HG02938 (cell line): ENCODE data around the gene NCLN.
A peak's percentile ranks its signal among the peaks of the same experiment; 100 is the strongest.
"Not testable (repeated sequence)": the region's sequence is repeated elsewhere in the genome, so short reads cannot be mapped to it uniquely, and the experiment has no call there.

Experiments
- ATAC-seq: cut with Tn5 transposase; IDR thresholded peaks from one replicate; pipeline ENCODE4 v1.9.1; 2021; ENCODE audit warnings: mild to moderate bottlenecking, moderate library complexity; ENCODE audit not compliant: unreplicated experiment

Gene NCLN

DNA sequence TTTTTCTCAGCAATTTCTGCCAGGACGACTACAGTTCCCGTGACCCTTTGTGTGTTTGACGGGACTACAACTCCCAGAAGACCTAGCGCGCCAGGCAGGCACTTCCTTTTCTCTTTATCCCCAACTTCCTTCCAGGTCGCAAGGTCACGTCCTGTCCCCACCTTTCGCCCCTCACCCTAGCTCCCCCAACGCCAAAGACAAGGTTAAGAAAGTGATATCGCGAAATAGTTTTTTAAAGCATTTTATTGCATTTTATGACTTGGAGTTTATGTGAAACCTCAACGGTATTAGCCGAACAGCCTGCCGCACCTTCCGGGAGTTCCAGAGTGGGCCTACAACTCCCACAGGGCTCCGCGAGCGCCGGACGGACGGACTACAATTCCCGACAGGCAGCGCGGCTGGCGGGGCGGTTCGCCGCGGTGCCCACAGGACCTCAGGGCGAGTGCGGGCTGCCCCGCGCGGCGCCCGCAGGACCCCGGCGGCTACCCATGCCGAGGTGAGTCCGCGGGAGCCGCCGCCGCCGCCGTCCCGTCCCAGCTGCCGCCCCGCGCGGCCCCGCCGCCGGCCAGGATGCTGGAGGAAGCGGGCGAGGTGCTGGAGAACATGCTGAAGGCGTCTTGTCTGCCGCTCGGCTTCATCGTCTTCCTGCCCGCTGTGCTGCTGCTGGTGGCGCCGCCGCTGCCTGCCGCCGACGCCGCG is at the start of gene NCLN:
TSS of gene NCLN (plus strand) at position 470 of the 699 bp plus-strand sequence. CDS start at position 571, 101 bp downstream.
- peak; percentile 66 for ATAC-seq

GRCh38 chr19:3135961-3136683 is 49.6 kb upstream of the NCLN start, which contains the start of gene GNA15:
TSS of gene GNA15 (plus strand) at chr19:3136033. CDS start at chr19:3136451, 418 bp downstream.
- no peak for ATAC-seq

GRCh38 chr19:3136684-3137055 is 49.1 kb upstream of the NCLN start:
- no peak for ATAC-seq

DNA sequence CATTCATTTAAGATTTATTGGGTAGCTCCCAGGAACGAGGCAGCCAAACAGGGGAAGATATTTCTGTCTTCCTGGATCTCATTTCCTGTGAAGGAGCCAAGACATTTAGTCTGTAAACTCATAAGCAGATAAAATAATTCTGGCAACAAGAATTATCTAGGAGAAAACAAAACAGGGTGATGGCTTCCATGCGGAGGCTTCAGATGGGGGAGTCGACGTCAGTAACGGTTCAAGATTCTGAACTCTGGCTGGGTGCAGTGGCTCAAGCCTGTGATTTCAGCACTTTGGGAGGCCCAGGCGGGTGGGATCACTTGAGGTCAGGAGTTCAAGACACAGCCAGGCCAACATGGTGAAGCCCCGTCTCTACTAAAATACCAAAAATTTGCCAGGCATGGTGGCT is 48.6 kb upstream of the NCLN start:
- no peak for ATAC-seq

GRCh38 chr19:3138268-3138667 is 47.5 kb upstream of the NCLN start:
- no peak for ATAC-seq

GRCh38 chr19:3140667-3141038 is 45.1 kb upstream of the NCLN start:
- ATAC-seq = no peak

DNA sequence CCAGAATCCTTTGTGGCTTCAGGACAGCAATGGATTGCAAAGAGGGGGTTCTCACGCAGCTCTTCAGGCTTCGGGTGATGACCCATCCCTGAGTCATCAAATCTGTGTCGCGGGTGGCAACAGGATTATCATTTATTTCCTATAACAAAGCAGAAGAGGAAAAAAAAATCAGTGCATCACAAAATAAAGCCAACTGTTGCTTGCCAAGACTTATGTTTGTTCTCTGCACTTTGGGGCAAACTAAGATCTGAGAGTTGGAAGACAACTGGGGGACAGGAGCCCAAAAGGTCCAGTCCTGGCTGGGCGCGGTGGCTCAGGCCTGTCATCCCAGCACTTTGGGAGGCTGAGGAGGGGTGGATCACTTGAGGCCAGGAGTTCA is 43.4 kb upstream of the NCLN start:
- ATAC-seq = no peak

DNA sequence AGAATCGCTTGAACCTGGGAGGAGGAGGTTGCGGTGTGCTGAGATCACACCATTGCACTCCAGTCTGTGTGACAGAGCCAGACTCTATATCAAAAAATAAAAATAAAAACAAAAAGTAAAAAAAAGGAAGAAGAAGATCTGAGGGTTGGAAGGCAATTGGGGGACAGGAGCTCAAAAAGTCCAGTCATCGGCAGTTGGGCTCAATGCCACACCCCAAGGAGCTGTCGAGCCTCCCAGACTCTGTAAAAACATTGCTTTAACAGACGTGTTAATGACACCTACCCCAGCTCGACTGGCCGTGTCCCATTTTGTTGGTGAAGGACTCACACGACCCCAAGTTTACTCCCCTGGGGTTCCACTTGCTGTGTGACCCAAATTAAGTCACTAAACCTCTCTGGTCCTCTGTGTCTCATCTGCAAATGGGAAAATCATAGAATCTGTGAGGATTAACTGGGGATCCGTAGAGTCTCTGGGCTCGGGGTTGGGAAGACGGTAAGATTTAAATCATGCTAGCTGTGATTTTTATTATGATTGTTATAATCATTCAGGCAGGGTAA is 42.9 kb upstream of the NCLN start:
- no peak for ATAC-seq

DNA sequence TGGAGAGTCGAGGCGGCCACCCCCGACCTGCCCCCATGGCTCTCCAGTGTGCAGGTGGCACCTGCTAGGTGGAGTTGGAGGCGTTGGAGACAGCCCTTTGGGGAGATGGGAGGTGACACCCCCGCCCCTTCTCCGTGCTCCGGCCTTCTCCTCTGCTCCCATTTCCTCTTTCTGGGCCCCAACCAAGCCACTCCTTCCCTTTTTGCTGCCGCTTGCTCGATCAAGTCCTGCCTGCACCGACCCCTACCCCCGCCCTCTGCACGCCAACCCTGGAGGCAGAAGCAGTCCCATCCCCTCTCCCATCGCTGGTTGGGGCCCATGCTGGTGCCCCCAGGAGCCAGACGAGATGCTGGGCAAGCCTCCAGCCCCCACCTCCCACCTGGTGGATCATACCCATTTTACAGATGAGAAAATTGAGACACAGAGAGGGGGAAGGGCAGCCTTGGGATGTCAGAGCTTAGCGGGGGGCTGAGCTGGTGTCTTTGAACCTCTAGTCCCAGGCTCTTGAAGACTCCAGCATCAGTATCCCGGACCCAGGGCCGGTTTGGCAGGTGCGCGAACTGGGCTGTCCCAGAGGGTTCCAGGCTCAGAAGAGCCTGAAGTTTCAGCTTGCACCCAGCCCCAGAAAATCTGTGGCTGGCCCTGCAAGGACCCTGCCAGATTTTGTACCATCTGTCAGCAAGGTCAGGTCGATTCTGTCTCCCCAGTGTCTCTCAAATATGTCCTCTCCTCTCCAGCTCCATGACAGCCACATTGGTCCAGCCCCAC is 39.6 kb upstream of the NCLN start:
- ATAC-seq = no peak

DNA sequence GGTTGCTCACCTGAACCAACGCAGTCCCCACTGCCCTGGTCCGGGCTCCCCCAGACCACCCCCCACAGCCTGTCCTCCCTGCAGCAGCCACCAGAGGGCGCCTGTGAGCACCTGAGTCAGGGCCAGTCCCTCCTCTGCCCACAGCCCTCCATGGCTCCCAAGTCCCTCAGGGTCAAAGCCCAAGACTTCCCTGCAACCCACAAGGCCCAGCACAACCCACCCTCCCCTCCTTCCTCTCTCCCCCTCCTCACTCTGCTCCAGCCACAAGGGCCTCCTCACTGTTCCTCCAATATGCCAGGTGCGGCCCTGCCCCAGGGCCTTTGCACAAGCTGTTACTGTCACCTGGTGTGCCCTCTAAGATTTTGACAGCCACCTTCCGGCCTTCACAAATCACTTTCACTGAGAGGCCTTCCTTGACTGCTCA is 39.0 kb upstream of the NCLN start:
- ATAC-seq = no peak

DNA sequence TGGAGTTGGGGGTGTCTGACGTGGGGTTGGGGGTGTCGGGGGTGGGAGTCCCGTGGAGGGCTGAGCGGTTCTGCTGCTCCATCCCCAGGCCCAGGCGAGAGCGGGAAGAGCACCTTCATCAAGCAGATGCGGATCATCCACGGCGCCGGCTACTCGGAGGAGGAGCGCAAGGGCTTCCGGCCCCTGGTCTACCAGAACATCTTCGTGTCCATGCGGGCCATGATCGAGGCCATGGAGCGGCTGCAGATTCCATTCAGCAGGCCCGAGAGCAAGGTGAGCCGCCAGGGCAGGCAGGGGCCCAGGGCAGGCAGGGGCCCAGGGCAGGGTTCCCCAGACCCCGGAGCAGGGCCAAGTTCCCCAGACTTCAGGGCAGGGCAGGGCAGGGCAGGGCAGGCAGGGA is 37.2 kb upstream of the NCLN start:
- no peak for ATAC-seq

- ATAC-seq = no peak
Measured at GRCh38 chr19:3149089-3149488, 36.6 kb upstream of the NCLN start.

GRCh38 chr19:3149526-3150505 is 35.9 kb upstream of the NCLN start:
- no peak for ATAC-seq

DNA sequence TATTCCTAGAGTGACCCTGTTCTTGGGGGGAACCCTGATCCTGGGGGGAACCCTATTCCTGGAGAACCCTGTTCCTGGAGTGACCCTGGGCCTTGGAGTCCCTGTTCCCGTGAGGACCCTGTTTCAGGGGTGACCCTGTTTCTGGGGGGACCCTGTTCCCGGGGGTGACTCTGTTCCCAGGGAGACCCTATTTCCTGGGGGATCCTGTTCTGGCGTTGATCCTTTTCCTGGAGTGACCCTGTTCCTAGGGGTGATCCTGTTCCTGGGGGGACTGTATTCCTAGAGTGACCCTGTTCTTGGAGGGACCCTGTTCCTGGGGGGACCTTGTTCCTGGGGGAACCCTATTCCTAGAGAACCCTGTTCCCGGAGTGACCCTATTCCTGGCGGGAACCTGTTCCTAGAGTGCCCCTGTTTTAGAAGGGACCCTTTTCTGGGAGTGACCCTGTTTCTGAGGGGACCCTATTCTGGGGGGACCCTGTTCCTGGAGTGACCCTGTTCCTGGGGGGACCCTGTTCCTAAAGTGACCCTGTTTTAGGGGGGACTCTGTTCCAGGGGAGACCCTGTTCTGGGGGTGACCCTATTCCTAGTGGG is 34.9 kb upstream of the NCLN start:
- ATAC-seq = no peak

DNA sequence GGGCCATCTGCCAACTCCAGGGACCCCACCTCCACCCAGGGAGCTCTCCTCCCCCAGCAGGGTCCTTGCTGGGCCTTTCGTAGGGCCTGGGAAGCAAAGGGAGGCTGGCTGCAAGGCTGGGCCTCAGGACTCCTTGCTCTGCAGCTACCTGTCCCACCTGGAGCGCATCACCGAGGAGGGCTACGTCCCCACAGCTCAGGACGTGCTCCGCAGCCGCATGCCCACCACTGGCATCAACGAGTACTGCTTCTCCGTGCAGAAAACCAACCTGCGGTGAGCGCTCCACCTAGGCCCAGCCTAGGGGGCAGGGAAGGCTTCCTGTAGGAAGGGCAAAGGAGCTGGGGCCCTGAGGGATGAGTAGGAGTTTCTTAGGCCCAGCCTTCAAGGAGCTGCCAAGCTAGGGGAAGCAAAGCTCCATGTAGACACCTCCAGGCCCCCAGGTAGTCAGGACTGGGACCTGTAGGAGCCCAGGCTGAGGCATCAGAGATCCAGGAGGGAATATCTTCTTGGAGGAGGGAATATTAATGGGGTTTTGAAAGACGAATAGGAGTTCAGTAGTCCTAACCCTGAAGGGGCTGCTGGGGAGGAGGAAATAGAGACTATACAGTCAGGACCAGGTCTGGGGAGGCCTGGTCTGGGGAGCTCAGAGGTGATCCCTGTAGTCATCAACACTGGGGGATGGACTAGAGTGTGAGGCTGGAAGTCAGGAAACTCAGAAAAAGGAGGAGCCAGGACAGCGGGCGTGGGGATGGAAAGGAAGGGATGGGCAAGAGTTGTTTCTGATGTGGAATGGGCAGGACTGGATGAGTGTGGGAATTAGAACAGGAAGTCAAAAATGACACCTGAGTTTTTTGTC is 33.9 kb upstream of the NCLN start:
- ATAC-seq = no peak

DNA sequence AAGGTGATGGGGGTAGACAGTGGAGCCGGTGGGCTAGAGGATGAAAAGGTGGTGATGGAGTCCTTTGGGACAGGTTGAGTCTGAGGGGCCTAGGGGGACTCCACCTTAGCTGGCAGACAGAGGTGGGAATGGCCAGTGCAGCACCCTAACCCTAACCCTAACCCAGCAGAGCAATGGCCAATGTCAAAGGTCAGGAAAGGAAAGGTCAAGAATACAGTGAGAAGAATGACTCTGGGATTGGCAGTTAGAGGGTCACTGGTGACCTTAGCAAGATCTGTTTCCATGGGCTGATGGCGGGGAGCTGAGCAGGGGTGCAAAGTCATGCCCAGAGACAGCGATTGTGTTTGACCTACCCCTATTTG is 33.3 kb upstream of the NCLN start:
- ATAC-seq = no peak

DNA sequence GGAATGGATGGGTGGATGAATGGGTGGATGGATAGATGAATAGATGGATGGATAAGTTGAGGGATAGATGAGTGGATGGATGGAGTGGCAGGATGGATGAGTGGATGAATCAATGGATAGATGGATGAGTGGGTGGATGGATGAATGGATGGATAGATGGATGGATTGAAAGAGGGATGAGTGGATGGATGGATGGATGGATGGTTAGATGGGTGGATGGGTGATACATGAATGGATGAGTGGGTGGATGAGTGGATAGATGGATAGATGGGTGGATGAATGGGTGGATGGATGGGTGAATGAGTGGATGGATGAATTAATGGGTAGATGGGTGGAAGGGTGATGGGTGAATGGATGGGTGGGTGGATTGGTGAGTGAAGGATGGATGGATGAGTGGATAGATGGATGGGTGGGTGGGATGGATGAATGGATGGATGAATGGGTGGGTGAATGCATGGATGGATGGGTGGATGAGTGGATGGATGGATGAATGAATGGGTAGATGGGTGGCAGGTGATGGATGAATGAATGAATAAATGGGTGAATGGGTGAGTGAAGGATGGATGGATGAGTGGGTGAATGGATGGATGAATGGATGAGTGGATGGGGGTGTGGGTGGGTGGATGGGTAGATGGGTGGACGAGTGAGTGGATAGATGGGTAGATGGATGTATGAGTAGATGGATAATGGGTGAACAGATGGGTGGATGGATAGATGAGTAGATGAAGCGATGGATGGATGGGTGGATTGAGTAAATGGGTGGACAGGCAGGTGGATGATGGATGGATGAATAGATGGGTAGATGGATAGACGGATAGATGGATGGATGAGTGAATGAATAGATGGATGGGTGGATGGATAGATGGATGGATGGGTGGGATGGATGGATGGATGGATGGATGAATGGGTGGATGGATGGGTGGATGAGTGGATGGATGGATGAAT is 32.2 kb upstream of the NCLN start:
- no peak for ATAC-seq

DNA sequence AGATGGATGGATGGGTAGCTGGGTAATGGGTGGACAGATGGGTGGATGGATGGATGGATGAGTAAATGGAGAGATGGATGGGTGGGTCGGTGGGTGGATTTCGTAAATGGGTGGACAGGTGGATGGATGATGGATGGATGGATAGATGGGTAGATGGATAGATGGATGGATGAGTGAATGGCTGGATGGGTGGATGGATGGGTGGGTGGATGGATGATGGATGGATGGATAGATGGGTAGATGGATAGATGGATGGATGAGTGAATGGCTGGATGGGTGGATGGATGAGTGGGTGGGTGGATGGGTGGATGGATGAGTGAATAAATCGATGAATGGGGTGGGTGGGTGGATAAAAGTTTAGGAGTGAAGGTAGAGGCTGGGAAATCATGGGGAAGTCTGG is 31.3 kb upstream of the NCLN start:
- ATAC-seq = not testable (repeated sequence)
